Endothelial cell of umbilical vein (primary cell): ENCODE measurements around the gene ATOH1. TPM values are rescaled to one million over a fixed set of nuclear protein-coding genes. Genes with fewer than 3 reads are reported as not detected.

Experiments
- BruUV-seq: library from RNA; stranded (reverse); fragments of 400-500 nt; replicated peaks from 2 replicates; lab custom pipeline; 2021; lab: Mats Ljungman, UMichigan
- CTCF ChIA-PET: fragments of 300-600, 350-600 bp; sonication (Branson Sonifier 250); formaldehyde crosslinking; loops from one replicate; lab custom pipeline; 2021; ENCODE audit warnings: antibody characterized with exemption, inconsistent platforms; lab: Charles Lee
- POLR2A ChIA-PET: fragments of 300-600, 350-600 bp; sonication (Branson Sonifier 250); formaldehyde crosslinking; loops from one replicate; lab custom pipeline; 2021; ENCODE audit warnings: antibody characterized with exemption, inconsistent platforms; lab: Charles Lee
- DNase-seq: peaks from one replicate; pipeline ENCODE4 v3.0.0-alpha.2; 2011; ENCODE audit warnings: low read depth, low spot score
- FAIRE-seq: peaks from 2 replicates; lab custom pipeline; 2011; peaks lifted over from hg19 to GRCh38; lab: Jason Lieb, UNC
- H2AFZ ChIP-seq: 2 replicates; pipeline ENCODE4 v1.6.0; 2012; ENCODE audit warnings: low read depth, low read length, control low read depth, inconsistent platforms
- H3K27ac ChIP-seq: 2 replicates; pipeline ENCODE4 v1.5.1; 2011; ENCODE audit warnings: low read depth, mild to moderate bottlenecking, control low read depth, low read length, moderate library complexity; ENCODE audit not compliant: insufficient read depth
- H3K27me3 ChIP-seq, 2 experiments: 2 replicates each; pipeline versions ENCODE4 v1.6.0 to v1.6.1; 2011; ENCODE audit warnings: low read length in 2 of 2, mixed read lengths in 1 of 2; ENCODE audit not compliant: control insufficient read depth in 2 of 2, insufficient read depth in 2 of 2
- H3K36me3 ChIP-seq, 2 experiments: 2 replicates in 1 of 2; 3 replicates in 1 of 2; pipeline ENCODE4 v1.5.1; 2011; ENCODE audit warnings: low read length in 2 of 2, mild to moderate bottlenecking in 1 of 2, moderate library complexity in 1 of 2; ENCODE audit not compliant: control insufficient read depth in 2 of 2, insufficient read depth in 2 of 2; ENCODE audit errors: extremely low read depth in 1 of 2
- H3K4me1 ChIP-seq: 3 replicates; pipeline ENCODE4 v1.5.1; 2011; ENCODE audit warnings: mild to moderate bottlenecking, low read length; ENCODE audit not compliant: control insufficient read depth, insufficient read depth; ENCODE audit errors: extremely low read depth
- H3K4me2 ChIP-seq: 2 replicates; pipeline ENCODE4 v1.6.1; 2011; ENCODE audit warnings: low read length, control low read depth, mixed read lengths; ENCODE audit not compliant: insufficient read depth
- H3K4me3 ChIP-seq, 3 experiments: fragments of 200-600 bp in 1 of 3; sonication (generic), shearing (Covaris generic) in 1 of 3; replicated peaks in 1 of 3; 2 replicates each; pipeline ENCODE4 v1.5.1; 2011 to 2016; ENCODE audit warnings: control low read depth in 3 of 3, low read length in 3 of 3, mild to moderate bottlenecking in 2 of 3, inconsistent platforms in 1 of 3, low read depth in 1 of 3, moderate library complexity in 1 of 3; ENCODE audit not compliant: insufficient read depth in 1 of 3
- H3K79me2 ChIP-seq: 2 replicates; pipeline ENCODE4 v1.6.0; 2012; ENCODE audit warnings: low read length, inconsistent platforms; ENCODE audit not compliant: control insufficient read depth, insufficient read depth
- H3K9ac ChIP-seq: replicated peaks from 2 replicates; pipeline ENCODE3; 2011; ENCODE audit warnings: low read length, control low read depth; ENCODE audit not compliant: insufficient read depth; ENCODE audit errors: extremely low read depth
- H3K9me1 ChIP-seq: replicated peaks from 3 replicates; pipeline ENCODE4 v1.6.0; 2011; ENCODE audit warnings: mild to moderate bottlenecking, low read length; ENCODE audit not compliant: control insufficient read depth, insufficient read depth; ENCODE audit errors: extremely low read depth
- H3K9me3 ChIP-seq: replicated peaks from 2 replicates; pipeline ENCODE4 v1.5.1; 2012; ENCODE audit warnings: low read length, inconsistent platforms; ENCODE audit not compliant: control insufficient read depth, insufficient read depth
- H4K20me1 ChIP-seq: replicated peaks from 2 replicates; pipeline ENCODE3; 2011; ENCODE audit warnings: mild to moderate bottlenecking, low read length; ENCODE audit not compliant: control insufficient read depth, insufficient read depth; ENCODE audit errors: extremely low read depth
- EZH2 ChIP-seq: IDR thresholded peaks from 2 replicates; pipeline ENCODE4 v1.6.1; 2012; ENCODE audit warnings: borderline replicate concordance, low read depth, mild to moderate bottlenecking, moderate library complexity, low read length, inconsistent platforms; ENCODE audit not compliant: severe bottlenecking
- FOS ChIP-seq: IDR thresholded peaks from 2 replicates; pipeline ENCODE4 v1.6.1; 2011; ENCODE audit warnings: mild to moderate bottlenecking, low read length, moderate library complexity, borderline replicate concordance; ENCODE audit not compliant: insufficient read depth
- GATA2 ChIP-seq: IDR thresholded peaks from 2 replicates; pipeline ENCODE4 v1.7.0; 2011; ENCODE audit warnings: low read depth, mild to moderate bottlenecking, moderate library complexity, mixed read lengths, low read length; ENCODE audit not compliant: insufficient read length, insufficient read depth
- JUN ChIP-seq: IDR thresholded peaks from 2 replicates; pipeline ENCODE4 v1.6.1; 2011; ENCODE audit warnings: borderline replicate concordance, low read depth; ENCODE audit not compliant: insufficient read length, insufficient read depth
- MYC ChIP-seq: IDR thresholded peaks from one replicate; pipeline ENCODE4 v1.6.1; 2011; ENCODE audit warnings: mild to moderate bottlenecking, low read depth, low read length
- POLR2A ChIP-seq: IDR thresholded peaks from 2 replicates; pipeline ENCODE4 v1.6.1; 2012; ENCODE audit warnings: low read depth, mild to moderate bottlenecking, control low read depth, low read length
- POLR2AphosphoS5 ChIP-seq: IDR thresholded peaks from 2 replicates; pipeline ENCODE4 v1.6.1; 2012; ENCODE audit warnings: low read depth, mild to moderate bottlenecking, control low read depth, low read length, moderate library complexity; ENCODE audit not compliant: insufficient read depth
- dilution Hi-C: fragments of 300-500 bp; cut with MboI; formaldehyde crosslinking; loops from one replicate; pipeline ENCODE4 v1.15.0; 2019; ENCODE audit warnings: low sequenced_read_pairs; ENCODE audit not compliant: extremely low pct_ligation_motif_present
- intact Hi-C: fragments of 100-400 bp; cut with micrococcal nuclease; formaldehyde crosslinking; loops from one replicate; pipeline ENCODE4 v1.10.0; 2022
- polyA plus RNA-seq, 4 experiments: library from polyadenylated mRNA; depleted of rRNA in 3 of 4; stranded (reverse) in 3 of 4; unstranded in 1 of 4; fragments of >200 nt; gene quantifications; 2 replicates each; pipeline versions ENCODE4 v1.2.1 to v1.2.3, GENCODE V29; 2011 to 2012; ENCODE audit warnings: missing spikeins in 1 of 4
- total RNA-seq: library from RNA; stranded (reverse); gene quantifications from 2 replicates; pipeline ENCODE4 v1.2.3, GENCODE V29; 2021
- TF ChIP-seq, protein P1 (sequence below): IDR thresholded peaks from 2 replicates; pipeline ENCODE4 v1.6.1; 2011; ENCODE audit not compliant: insufficient read depth, insufficient read length
- TF ChIP-seq, protein P2 (sequence below), 2 donors: IDR thresholded peaks; 1 replicate in 1 of 2; 2 replicates in 1 of 2; pipeline ENCODE4 v1.5.1; 2011; ENCODE audit warnings: low read length in 2 of 2, mild to moderate bottlenecking in 2 of 2, moderate library complexity in 2 of 2, control low read depth in 1 of 2, inconsistent platforms in 1 of 2, low read depth in 1 of 2; ENCODE audit not compliant: insufficient read depth in 1 of 2; ENCODE audit errors: extremely low read depth in 1 of 2

ATOH1 gene
- total and polyA plus RNA-seq, 2 donors (not counting 3 experiments of a cell fraction or from before 2014, with no cell fraction given), result not detected

DNA sequence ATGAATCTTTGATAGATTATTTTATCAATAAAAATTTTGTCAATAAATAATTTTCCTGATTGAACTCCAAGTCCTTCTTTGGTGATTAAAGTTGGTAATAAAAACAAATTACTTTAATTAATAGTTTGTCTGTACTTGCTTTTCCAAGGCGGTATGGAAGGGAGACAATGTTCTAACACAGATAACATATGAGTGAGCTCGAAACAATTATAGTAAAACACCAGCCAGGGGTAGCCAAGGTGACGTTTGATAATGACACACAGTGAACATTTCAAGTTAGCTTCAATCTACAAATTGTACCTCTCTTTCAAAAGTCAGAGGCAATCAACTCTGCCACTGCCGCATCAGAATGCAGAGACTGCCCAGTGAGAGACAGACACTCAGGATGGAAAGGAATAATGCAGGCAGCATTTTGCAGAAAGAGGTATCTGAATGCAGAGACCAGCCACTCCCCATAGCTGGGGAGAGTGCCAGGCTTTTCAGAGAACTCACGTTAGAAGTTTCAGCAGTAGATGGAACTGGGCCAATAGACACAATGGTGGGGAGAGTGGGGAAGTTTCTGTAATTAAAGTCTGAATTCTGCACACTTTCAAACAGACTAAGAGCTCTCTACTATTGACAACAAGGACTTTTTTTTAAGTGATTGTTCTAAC, 18.1 kb upstream of the ATOH1 start:
- Histone ChIP-seq H3K4me1 (no peaks in the 10 kb centered on the region), H3K27me3 (peaks cover 5 to 19% of the 10 kb centered on the region in 2 experiments), H3K9me1 (no peaks in the 10 kb centered on the region), H3K9me3 (no peaks in the 10 kb centered on the region), H3K9ac (no peak overlapping the region), H3K27ac (no peak overlapping the region), H3K4me2 (no peak overlapping the region), H3K79me2 (no peaks in the 10 kb centered on the region), H2AFZ (no peak overlapping the region), H3K36me3 (no peaks in the 10 kb centered on the region), H3K4me3 (no peak overlapping the region), H4K20me1 (no peaks in the 10 kb centered on the region)
- TF ChIP-seq POLR2A (no peak), FOS (no peak), EZH2 (no peak), JUN (no peak), GATA2 (no peak), POLR2AphosphoS5 (no peak), MYC (no peak)
- TF ChIP-seq, protein P1, sequence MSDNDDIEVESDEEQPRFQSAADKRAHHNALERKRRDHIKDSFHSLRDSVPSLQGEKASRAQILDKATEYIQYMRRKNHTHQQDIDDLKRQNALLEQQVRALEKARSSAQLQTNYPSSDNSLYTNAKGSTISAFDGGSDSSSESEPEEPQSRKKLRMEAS, result no peak
- TF ChIP-seq, protein P2, sequence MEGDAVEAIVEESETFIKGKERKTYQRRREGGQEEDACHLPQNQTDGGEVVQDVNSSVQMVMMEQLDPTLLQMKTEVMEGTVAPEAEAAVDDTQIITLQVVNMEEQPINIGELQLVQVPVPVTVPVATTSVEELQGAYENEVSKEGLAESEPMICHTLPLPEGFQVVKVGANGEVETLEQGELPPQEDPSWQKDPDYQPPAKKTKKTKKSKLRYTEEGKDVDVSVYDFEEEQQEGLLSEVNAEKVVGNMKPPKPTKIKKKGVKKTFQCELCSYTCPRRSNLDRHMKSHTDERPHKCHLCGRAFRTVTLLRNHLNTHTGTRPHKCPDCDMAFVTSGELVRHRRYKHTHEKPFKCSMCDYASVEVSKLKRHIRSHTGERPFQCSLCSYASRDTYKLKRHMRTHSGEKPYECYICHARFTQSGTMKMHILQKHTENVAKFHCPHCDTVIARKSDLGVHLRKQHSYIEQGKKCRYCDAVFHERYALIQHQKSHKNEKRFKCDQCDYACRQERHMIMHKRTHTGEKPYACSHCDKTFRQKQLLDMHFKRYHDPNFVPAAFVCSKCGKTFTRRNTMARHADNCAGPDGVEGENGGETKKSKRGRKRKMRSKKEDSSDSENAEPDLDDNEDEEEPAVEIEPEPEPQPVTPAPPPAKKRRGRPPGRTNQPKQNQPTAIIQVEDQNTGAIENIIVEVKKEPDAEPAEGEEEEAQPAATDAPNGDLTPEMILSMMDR (IDR thresholded peaks at IDR 0.05; ENCODE audit: extremely low read depth in 1 of 2, insufficient read depth in 1 of 2, low read depth in 1 of 2, low read length in 2 of 2), result no peak
- no peak for DNase-seq
- BruUV-seq, result no TSS peak
- ChIA-PET CTCF (interaction anchor here (0.7 to 1.4 kb wide), 2 partner anchors 9 to 19 kb away, joined by 3 to 4 read pairs; no protein-coding TSS in a partner anchor), POLR2A (interaction anchor here (0.6 kb wide), 1 partner anchor 1573 kb away, joined by 8 read pairs; no protein-coding TSS in a partner anchor)
- intact Hi-C loops (no loop called here), dilution Hi-C loops (no loop called here)
- FAIRE-seq, result no peak
